Subcutaneous adipose tissue (tissue), 4 donors: ENCODE results near the gene STK39. TPM values are rescaled to one million over a fixed set of nuclear protein-coding genes. Genes with fewer than 3 reads are reported as not detected.

Experiments
- CTCF ChIP-seq: fragments of 450-650 bp; IDR thresholded peaks from one replicate; pipeline ENCODE4 v1.5.1; 2016; ENCODE audit warnings: low read depth, mild to moderate bottlenecking, control low read depth, antibody characterized with exemption, moderate library complexity
- total RNA-seq, 4 donors: library from RNA; depleted of rRNA; stranded (reverse); fragments of >200 nt; gene quantifications; one replicate each; pipeline ENCODE4 v1.1.0, GENCODE V29; 2016

Gene STK39
- total RNA-seq, 4 donors from 2014 or later, result 40.1 to 68.6 (median 56.5) TPM

GRCh38 chr2:168241746-168242145 is 5.6 kb downstream of the STK39 start:
- no peak for TF ChIP-seq CTCF

GRCh38 chr2:168241208-168241607 is 6.2 kb downstream of the STK39 start:
- no peak for TF ChIP-seq CTCF

- TF ChIP-seq CTCF, result no peak
Observed at GRCh38 chr2:168239281-168239680, 8.1 kb downstream of the STK39 start.

- TF ChIP-seq CTCF, result no peak
Observed at GRCh38 chr2:168237741-168238140, 9.7 kb downstream of the STK39 start.

- TF ChIP-seq CTCF, result no peak
Observed at GRCh38 chr2:168234407-168235085, 12.8 kb downstream of the STK39 start.

- TF ChIP-seq CTCF, result no peak
Observed at GRCh38 chr2:168233726-168234406, 13.5 kb downstream of the STK39 start.

GRCh38 chr2:168233166-168233565 is 14.2 kb downstream of the STK39 start:
- TF ChIP-seq CTCF, result no peak
